Loucy (cell line): Measurements from ENCODE around the gene MYH6.

Source experiments
- CTCF ChIP-seq: fragments of 200-600 bp; sonication (generic); conservative IDR thresholded peaks from 2 replicates; pipeline ENCODE4 v1.5.1; 2014; ENCODE audit warnings: mild to moderate bottlenecking, antibody characterized with exemption, low read length
- EZH2phosphoT487 ChIP-seq: fragments of 200-600 bp; IDR thresholded peaks from 2 replicates; pipeline ENCODE4 v1.6.1; 2018; ENCODE audit warnings: antibody characterized with exemption, mild to moderate bottlenecking, moderate library complexity, borderline replicate concordance

GRCh38 chr14:23349156-23349845, 58.8 kb downstream of the MYH6 start:
- TF ChIP-seq CTCF = no peak
- TF ChIP-seq EZH2phosphoT487 = no peak
